NT2/D1 (cell line): ENCODE data around the gene PRAME.

ENCODE experiments used
- DNase-seq: peaks from one replicate; pipeline ENCODE4 v3.0.0-alpha.2; 2011; ENCODE audit warnings: low read depth, low spot score
- H3K27me3 ChIP-seq: 2 replicates; pipeline ENCODE4 v1.6.0; 2011; ENCODE audit warnings: mild to moderate bottlenecking; ENCODE audit not compliant: insufficient read length, insufficient read depth
- H3K36me3 ChIP-seq: 2 replicates; pipeline ENCODE4 v1.6.1; 2011; ENCODE audit warnings: mild to moderate bottlenecking, low read length, mixed read lengths; ENCODE audit not compliant: insufficient read depth, insufficient read length
- H3K4me1 ChIP-seq: 2 replicates; pipeline ENCODE4 v1.5.1; 2011; ENCODE audit not compliant: insufficient read depth, insufficient read length
- H3K4me3 ChIP-seq: 2 replicates; pipeline ENCODE4 v1.5.1; 2011; ENCODE audit warnings: low read depth; ENCODE audit not compliant: insufficient read length
- H3K9ac ChIP-seq: 2 replicates; pipeline ENCODE4 v1.6.0; 2011; ENCODE audit warnings: low read depth; ENCODE audit not compliant: insufficient read length
- H3K9me3 ChIP-seq: 2 replicates; pipeline ENCODE4 v1.5.1; 2011; ENCODE audit warnings: mild to moderate bottlenecking, low read length; ENCODE audit not compliant: insufficient read depth
- SUZ12 ChIP-seq: IDR thresholded peaks from 2 replicates; pipeline ENCODE4 v1.6.1; 2011; ENCODE audit not compliant: insufficient read length, insufficient read depth; ENCODE audit errors: extremely low read depth
- YY1 ChIP-seq: IDR thresholded peaks from 2 replicates; pipeline ENCODE4 v1.6.1; 2011; ENCODE audit not compliant: insufficient read length, insufficient read depth
- ZNF274 ChIP-seq: IDR thresholded peaks from 2 replicates; pipeline ENCODE4 v1.6.1; 2011; ENCODE audit warnings: mild to moderate bottlenecking, low read depth, low read length

Gene PRAME

GRCh38 chr22:22554587-22555284, 4.3 kb downstream of the PRAME start:
- TF ChIP-seq ZNF274 (no peak), SUZ12 (no peak), YY1 (no peak)
- Histone ChIP-seq H3K4me1 (no peaks in the 10 kb centered on the region), H3K4me3 (no peak overlapping the region), H3K9ac (no peak overlapping the region), H3K36me3 (no peaks in the 10 kb centered on the region), H3K27me3 (peaks cover 83% of the 10 kb centered on the region), H3K9me3 (peaks cover 10% of the 10 kb centered on the region; the same call in 1 of the 2 replicates)
- no peak for DNase-seq

GRCh38 chr22:22553735-22554586, 5.1 kb downstream of the PRAME start:
- no peak for TF ChIP-seq SUZ12
- TF ChIP-seq YY1 = no peak
- TF ChIP-seq ZNF274 = no peak
- peaks cover 83% of the 10 kb centered on the region for H3K27me3 ChIP-seq
- no peaks in the 10 kb centered on the region for H3K4me1 ChIP-seq
- no peak for DNase-seq
- H3K4me3 ChIP-seq = no peak overlapping the region
- no peaks in the 10 kb centered on the region for H3K36me3 ChIP-seq
- H3K9me3 ChIP-seq = peaks cover 3% of the 10 kb centered on the region; the same call in 1 of the 2 replicates
- no peak overlapping the region for H3K9ac ChIP-seq

GRCh38 chr22:22553141-22553540, 5.9 kb downstream of the PRAME start:
- H3K4me1 ChIP-seq = no peaks in the 10 kb centered on the region
- no peak for DNase-seq
- H3K9me3 ChIP-seq = no peaks in the 10 kb centered on the region
- H3K4me3 ChIP-seq = no peak overlapping the region
- no peaks in the 10 kb centered on the region for H3K36me3 ChIP-seq
- TF ChIP-seq ZNF274 (no peak), SUZ12 (no peak), YY1 (no peak)
- H3K27me3 ChIP-seq = peaks cover 90% of the 10 kb centered on the region
- H3K9ac ChIP-seq = no peak overlapping the region

DNA sequence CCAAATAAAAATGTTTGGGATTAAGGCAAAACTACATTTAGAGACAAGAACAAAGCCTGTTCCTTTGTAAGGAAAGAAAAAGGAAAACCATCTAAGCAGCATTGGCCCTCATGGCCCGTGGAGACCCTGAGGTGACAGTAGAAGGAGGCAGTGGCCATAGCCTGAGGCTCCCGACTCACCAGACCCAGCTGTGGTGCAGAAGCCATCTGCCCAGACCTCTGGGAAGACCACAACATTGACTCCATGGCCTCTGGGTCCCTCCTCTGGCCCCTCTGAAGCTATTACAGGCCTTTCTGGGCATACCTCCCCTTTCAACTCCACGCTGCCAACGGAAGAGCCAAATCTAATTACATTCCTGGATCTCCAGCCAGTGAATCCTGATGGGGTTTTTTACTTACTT, 6.4 kb downstream of the PRAME start:
- H3K4me1 ChIP-seq = no peaks in the 10 kb centered on the region
- no peak overlapping the region for H3K9ac ChIP-seq
- no peak for DNase-seq
- H3K27me3 ChIP-seq = peaks cover 95% of the 10 kb centered on the region
- H3K4me3 ChIP-seq = no peak overlapping the region
- H3K9me3 ChIP-seq = no peaks in the 10 kb centered on the region
- H3K36me3 ChIP-seq = no peaks in the 10 kb centered on the region
- TF ChIP-seq YY1 = no peak
- TF ChIP-seq SUZ12 = no peak
- no peak for TF ChIP-seq ZNF274

DNA sequence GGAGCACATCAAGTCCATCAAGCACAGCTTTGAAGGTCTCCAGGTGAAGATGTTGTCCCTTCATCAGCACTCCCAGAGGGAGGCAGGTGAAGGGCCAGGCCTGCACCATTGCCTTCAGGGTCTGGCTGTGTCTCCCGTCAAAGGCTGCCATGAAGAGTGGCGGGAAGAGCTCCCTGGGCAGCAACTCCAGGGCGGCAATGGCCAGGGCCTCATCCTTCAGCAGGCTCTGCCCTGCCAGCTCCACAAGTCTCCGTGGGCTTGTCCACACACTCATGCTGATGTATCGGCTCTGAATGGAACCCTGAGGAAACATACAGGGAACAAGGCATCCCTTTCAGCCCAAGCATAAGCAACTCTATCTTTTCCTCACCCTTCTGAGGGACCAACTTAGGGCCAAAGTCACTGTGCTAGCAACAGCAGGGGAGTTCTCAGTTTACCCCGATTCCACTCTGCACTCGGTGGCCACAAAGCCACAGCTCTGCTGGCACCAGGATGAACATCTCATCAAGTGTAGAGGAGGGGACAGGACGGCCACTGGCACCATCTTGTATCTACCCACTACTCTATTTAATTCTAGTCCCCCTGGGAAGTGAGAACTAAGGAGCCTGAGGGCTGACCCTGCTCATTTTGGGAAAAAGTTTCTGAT, 8.2 kb downstream of the PRAME start:
- Histone ChIP-seq H3K4me3 (no peak overlapping the region), H3K9ac (no peak overlapping the region), H3K4me1 (no peaks in the 10 kb centered on the region), H3K27me3 (peaks cover 98% of the 10 kb centered on the region), H3K9me3 (no peaks in the 10 kb centered on the region), H3K36me3 (no peaks in the 10 kb centered on the region)
- TF ChIP-seq ZNF274 = no peak
- no peak for TF ChIP-seq YY1
- TF ChIP-seq SUZ12 = no peak
- no peak for DNase-seq

DNA sequence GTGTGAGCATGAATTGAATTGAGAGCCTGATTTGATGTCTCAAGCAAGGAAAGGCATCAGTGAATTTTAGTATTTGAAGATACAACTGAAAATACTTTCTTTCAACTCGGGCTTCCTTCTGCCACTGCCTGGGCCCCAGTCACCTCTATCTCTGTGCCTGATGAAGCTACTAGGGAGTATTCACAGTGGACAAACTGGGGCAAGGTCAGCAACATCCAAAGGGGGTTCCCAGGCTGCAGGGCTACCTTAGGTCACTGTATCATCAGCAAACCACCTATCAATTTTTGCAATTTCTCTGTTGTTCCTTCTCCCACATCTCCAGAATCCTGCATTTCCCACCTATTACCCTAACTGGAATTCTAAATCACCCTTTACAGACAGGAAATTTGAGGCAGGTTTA, 10.2 kb downstream of the PRAME start:
- DNase-seq = no peak
- Histone ChIP-seq H3K9me3 (no peaks in the 10 kb centered on the region), H3K27me3 (peaks cover 98% of the 10 kb centered on the region), H3K9ac (no peak overlapping the region), H3K4me1 (no peaks in the 10 kb centered on the region), H3K36me3 (no peaks in the 10 kb centered on the region), H3K4me3 (no peak overlapping the region)
- TF ChIP-seq SUZ12 (no peak), ZNF274 (no peak), YY1 (no peak)

DNA sequence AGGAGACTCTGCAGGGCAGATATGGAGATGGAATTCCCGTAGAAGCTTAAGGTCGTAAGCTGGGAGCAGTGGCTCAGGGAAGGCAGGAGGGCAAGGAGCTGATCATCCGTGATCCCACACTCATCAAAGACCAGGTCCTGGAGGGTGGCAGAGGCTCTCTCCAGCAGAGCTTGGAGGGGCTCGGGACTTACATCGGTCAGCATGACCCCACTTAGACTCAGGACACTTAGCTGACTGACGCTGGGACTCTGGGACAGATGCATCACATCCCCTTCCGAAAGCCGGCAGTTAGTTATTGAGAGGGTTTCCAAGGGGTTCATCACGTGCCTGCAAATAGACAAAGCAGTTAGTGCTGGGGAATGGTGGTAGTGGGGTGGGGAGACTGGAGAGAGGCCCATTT, 10.7 kb downstream of the PRAME start:
- no peak overlapping the region for H3K4me3 ChIP-seq
- no peak overlapping the region for H3K9ac ChIP-seq
- peaks cover 98% of the 10 kb centered on the region for H3K27me3 ChIP-seq
- no peak for DNase-seq
- H3K4me1 ChIP-seq = no peaks in the 10 kb centered on the region
- no peaks in the 10 kb centered on the region for H3K9me3 ChIP-seq
- H3K36me3 ChIP-seq = no peaks in the 10 kb centered on the region
- TF ChIP-seq SUZ12 (no peak), YY1 (no peak), ZNF274 (no peak)
